ENCODE measurements around the gene TAS2R39. TPM values are rescaled to one million over a fixed set of nuclear protein-coding genes. Genes with fewer than 3 reads are reported as not detected.
"Not testable (repeated sequence)": the region's sequence is repeated elsewhere in the genome, so short reads cannot be mapped to it uniquely, and the experiment has no call there.

TAS2R39 gene
- total RNA-seq, 4 donors from 2014 or later, result not detected

DNA sequence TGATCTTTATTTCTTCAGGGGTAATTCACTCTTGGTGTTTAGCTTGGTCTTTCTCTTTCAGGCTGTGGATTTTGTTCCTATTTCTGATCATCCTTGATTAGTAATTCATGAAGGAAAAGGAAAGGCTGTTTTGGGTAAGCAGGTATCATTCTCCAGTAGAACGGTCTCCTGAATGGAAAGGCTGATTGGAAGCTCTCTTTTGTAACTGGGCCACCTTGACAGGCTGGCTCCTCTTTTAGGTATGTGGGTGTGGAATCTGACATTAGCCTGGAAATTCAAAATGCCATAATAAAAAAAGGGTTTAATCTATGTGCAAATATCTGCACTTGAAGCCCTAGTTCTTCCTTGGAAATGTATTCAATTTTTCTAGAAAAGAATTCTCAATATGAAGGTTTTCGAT, 18.9 kb downstream of the TAS2R39 start:
- intact Hi-C loops (cut with DNase I), result no loop called here
- Histone ChIP-seq H3K27ac (no peak overlapping the region), H3K4me1 (no peaks in the 10 kb centered on the region), H3K4me3 (no peak overlapping the region), H3K36me3 (no peaks in the 10 kb centered on the region), H3K9me3 (no peaks in the 10 kb centered on the region), H3K27me3 (no peaks in the 10 kb centered on the region)
- whole genome bisulfite sequencing, 2 donors, result 61 to 81% methylated on average over 2 of the region's 2 CpGs
- DNase-seq, result no peak
- TF ChIP-seq, protein P1, sequence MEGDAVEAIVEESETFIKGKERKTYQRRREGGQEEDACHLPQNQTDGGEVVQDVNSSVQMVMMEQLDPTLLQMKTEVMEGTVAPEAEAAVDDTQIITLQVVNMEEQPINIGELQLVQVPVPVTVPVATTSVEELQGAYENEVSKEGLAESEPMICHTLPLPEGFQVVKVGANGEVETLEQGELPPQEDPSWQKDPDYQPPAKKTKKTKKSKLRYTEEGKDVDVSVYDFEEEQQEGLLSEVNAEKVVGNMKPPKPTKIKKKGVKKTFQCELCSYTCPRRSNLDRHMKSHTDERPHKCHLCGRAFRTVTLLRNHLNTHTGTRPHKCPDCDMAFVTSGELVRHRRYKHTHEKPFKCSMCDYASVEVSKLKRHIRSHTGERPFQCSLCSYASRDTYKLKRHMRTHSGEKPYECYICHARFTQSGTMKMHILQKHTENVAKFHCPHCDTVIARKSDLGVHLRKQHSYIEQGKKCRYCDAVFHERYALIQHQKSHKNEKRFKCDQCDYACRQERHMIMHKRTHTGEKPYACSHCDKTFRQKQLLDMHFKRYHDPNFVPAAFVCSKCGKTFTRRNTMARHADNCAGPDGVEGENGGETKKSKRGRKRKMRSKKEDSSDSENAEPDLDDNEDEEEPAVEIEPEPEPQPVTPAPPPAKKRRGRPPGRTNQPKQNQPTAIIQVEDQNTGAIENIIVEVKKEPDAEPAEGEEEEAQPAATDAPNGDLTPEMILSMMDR (IDR thresholded peaks at IDR 0.05), result no peak
- TF ChIP-seq POLR2A (IDR thresholded peaks at IDR 0.05), result no peak

DNA sequence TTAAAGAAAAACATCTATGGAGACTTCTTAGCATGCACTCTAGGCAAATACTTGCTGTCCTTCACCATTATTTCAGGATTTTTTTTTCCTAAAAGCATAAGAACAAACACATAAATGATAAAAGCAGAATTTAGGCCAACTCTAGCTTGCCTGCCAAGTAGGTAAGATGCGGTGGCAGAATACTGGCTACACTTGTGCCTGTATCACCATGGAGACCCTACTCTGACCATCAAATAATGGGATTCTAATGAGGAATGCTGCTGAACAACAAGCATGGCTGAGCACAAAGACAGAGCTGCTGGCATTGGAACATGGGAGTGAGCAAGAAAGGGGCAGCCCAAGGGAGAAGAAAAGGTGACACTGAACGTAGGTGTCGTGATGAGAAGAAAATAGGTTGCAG, 20.2 kb downstream of the TAS2R39 start:
- intact Hi-C loops (cut with DNase I), result no loop called here
- 78 to 84% methylated on average over 3 of the region's 3 CpGs for WGBS, 2 donors
- no peak overlapping the region for H3K4me3 ChIP-seq

DNA sequence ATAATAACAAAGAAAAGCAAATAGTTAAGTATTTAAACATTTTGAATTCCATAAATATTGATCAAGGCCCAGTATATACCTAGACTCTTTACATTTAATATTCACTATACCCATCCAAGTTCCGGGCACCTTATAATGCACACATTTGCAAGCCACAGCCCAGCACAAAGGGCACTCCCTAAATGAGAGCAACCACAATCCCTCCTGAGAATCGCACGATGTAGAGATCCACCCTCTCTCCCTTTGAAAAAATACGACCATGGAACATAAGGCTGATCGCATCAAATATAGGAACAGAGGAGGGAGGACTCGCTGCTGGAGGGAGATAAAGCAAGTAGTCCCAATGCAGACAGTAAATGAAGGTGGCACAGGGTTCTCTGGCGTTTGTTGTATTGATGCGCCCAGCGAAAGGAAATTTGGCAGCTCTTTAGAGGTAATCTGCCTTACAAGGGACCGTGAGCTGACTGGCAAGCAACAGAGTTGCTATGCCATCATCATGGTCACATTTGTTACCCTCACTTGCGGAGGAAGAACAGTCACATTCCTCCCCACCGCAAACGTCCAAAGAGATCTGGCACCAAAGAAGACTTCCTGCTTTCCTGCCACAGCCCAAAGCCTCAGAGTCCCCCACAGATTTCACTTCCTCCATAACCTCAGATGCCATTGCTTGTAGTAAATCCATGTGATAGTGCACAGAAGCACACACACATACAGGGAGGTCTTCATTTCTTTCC, 22.5 kb downstream of the TAS2R39 start:
- no peak for TF ChIP-seq POLR2A (IDR thresholded peaks at IDR 0.05)
- TF ChIP-seq, protein P1 (IDR thresholded peaks at IDR 0.05), result no peak
- H3K9me3 ChIP-seq, result no peaks in the 10 kb centered on the region
- no peaks in the 10 kb centered on the region for H3K4me1 ChIP-seq
- H3K4me3 ChIP-seq, result no peak overlapping the region
- no peaks in the 10 kb centered on the region for H3K36me3 ChIP-seq
- 52 to 58% methylated on average over 13 of the region's 13 CpGs for WGBS, 2 donors
- intact Hi-C loops (cut with DNase I), result no loop called here
- DNase-seq, result no peak
- no peaks in the 10 kb centered on the region for H3K27me3 ChIP-seq
- no peak overlapping the region for H3K27ac ChIP-seq

More for the DNA sequence above, 20.2 kb downstream of the TAS2R39 start:
- DNase-seq, result no peak
- Histone ChIP-seq H3K4me1 (no peaks in the 10 kb centered on the region), H3K27me3 (no peaks in the 10 kb centered on the region), H3K9me3 (no peaks in the 10 kb centered on the region), H3K27ac (no peak overlapping the region), H3K36me3 (no peaks in the 10 kb centered on the region)
- TF ChIP-seq, protein P1 (IDR thresholded peaks at IDR 0.05), result no peak
- TF ChIP-seq POLR2A (IDR thresholded peaks at IDR 0.05), result no peak

DNA sequence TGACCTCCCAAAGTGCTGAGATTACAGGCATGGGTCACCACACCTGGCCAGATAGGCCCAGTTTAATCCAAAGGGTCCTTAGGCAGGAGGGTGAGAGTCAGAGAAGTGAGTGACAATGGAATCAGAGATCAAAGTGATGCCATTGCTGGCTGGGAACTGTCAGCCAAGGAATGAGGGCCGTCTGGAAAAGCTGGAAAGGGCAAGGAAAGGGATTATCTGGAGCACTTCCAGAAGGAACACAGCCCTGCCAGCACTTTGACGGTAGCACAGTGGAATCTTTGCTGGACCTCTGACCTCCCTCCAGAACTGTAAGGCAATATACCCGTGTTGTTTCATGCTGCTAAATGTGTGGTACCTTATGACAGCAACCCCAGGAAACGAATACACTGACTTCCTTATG, 27.3 kb downstream of the TAS2R39 start:
- 32 to 39% methylated on average over 4 of the region's 4 CpGs for WGBS, 2 donors
- Histone ChIP-seq H3K4me1 (no peaks in the 10 kb centered on the region), H3K27me3 (no peaks in the 10 kb centered on the region), H3K36me3 (no peaks in the 10 kb centered on the region), H3K27ac (no peak overlapping the region), H3K9me3 (no peaks in the 10 kb centered on the region), H3K4me3 (no peak overlapping the region)
- intact Hi-C loops (cut with DNase I), result no loop called here
- TF ChIP-seq, protein P1 (IDR thresholded peaks at IDR 0.05), result no peak
- TF ChIP-seq POLR2A (IDR thresholded peaks at IDR 0.05), result no peak
- DNase-seq, result no peak

DNA sequence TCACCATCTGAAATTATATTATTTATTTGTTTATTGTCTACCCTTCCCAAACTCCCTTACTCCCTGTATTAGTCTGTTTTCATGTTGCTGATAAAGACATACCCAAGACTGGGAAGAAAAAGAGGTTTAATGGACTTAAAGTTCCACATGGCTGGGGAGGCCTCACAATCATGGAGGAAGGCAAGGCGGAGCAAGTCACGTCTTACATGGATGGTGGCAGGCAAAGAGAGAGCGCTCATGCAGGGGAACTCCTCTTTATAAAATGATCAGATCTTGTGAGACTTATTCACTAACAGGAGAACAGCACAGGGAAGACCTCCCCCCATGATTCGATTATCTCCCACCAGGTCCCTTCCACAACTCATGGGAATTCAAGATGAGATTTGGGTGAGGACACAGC, 30.3 kb downstream of the TAS2R39 start:
- H3K4me1 ChIP-seq; DNase-seq; intact Hi-C loops (cut with DNase I); H3K27ac ChIP-seq; H3K4me3 ChIP-seq; H3K27me3 ChIP-seq; H3K36me3 ChIP-seq; H3K9me3 ChIP-seq: not testable (repeated sequence)
- 90% methylated on average over 4 of the region's 4 CpGs for WGBS, 2 donors
